Breast epithelium (tissue), 3 donors: Measurements from ENCODE around the gene AGBL1.

Source experiments
- POLR2A ChIP-seq: fragments of 450-650 bp; IDR thresholded peaks from one replicate; pipeline ENCODE4 v1.6.1; 2016; ENCODE audit warnings: antibody characterized with exemption, mild to moderate bottlenecking, moderate library complexity
- POLR2AphosphoS5 ChIP-seq, 3 donors: sonication (generic); formaldehyde crosslinking; IDR thresholded peaks; one replicate each; pipeline ENCODE4 v1.6.1; 2017; ENCODE audit warnings: antibody characterized with exemption in 3 of 3
- TF ChIP-seq, protein P1 (sequence below), 3 donors: fragments of 450-650 bp; IDR thresholded peaks; one replicate each; pipeline ENCODE4 v1.5.1; 2016 to 2017; ENCODE audit warnings: antibody characterized with exemption in 3 of 3, mild to moderate bottlenecking in 3 of 3, moderate library complexity in 3 of 3

DNA sequence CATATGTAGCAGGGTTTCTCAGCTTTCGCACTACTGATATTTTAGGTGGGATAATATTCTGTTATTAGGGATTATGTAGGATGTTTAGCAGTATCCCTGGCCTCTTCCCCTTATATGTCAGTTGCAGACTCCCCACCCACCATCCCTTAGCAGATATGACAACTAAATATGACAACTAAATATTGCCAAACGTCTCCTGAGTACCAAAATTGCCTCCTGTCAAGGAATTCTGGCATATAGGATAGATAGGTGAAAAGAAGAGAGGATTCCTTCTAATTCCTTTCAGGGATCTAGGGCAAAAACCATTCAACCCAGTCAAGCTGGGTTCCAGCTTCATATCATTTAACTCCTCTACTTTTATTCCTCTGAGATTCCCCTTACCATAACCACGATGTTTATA is 759.8 kb downstream of the AGBL1 start:
- TF ChIP-seq, protein P1, sequence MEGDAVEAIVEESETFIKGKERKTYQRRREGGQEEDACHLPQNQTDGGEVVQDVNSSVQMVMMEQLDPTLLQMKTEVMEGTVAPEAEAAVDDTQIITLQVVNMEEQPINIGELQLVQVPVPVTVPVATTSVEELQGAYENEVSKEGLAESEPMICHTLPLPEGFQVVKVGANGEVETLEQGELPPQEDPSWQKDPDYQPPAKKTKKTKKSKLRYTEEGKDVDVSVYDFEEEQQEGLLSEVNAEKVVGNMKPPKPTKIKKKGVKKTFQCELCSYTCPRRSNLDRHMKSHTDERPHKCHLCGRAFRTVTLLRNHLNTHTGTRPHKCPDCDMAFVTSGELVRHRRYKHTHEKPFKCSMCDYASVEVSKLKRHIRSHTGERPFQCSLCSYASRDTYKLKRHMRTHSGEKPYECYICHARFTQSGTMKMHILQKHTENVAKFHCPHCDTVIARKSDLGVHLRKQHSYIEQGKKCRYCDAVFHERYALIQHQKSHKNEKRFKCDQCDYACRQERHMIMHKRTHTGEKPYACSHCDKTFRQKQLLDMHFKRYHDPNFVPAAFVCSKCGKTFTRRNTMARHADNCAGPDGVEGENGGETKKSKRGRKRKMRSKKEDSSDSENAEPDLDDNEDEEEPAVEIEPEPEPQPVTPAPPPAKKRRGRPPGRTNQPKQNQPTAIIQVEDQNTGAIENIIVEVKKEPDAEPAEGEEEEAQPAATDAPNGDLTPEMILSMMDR (IDR thresholded peaks at IDR 0.05), result no peak
- TF ChIP-seq POLR2AphosphoS5 (IDR thresholded peaks at IDR 0.05), result no peak
- TF ChIP-seq POLR2A, result no peak
